H9 (cell line): ENCODE measurements around the gene FAM53B. TPM values are rescaled to one million over a fixed set of nuclear protein-coding genes. Genes with fewer than 3 reads are reported as not detected.

ENCODE experiments used
- DNase-seq: peaks from one replicate; pipeline ENCODE4 v3.0.0-alpha.2; 2017
- H2AFZ ChIP-seq: one replicate; pipeline ENCODE4 v1.6.1; 2013; ENCODE audit warnings: mild to moderate bottlenecking, low read length, control low read depth, moderate library complexity
- H2AK5ac ChIP-seq: 2 replicates; pipeline ENCODE4 v1.6.1; 2013; ENCODE audit warnings: low read length, control low read depth, mixed read lengths; ENCODE audit not compliant: insufficient read length
- H2BK120ac ChIP-seq: one replicate; pipeline ENCODE4 v1.6.1; 2013; ENCODE audit warnings: low read depth, mild to moderate bottlenecking, low read length, control low read depth, inconsistent platforms; ENCODE audit not compliant: poor library complexity, severe bottlenecking
- H2BK12ac ChIP-seq: 2 replicates; pipeline ENCODE4 v1.6.1; 2013; ENCODE audit warnings: low read length, control low read depth, mixed read lengths, low read depth; ENCODE audit not compliant: insufficient read length
- H2BK15ac ChIP-seq: 2 replicates; pipeline ENCODE4 v1.6.1; 2013; ENCODE audit warnings: low read depth, low read length, control low read depth
- H2BK20ac ChIP-seq: one replicate; pipeline ENCODE4 v1.6.1; 2013; ENCODE audit warnings: low read depth, mild to moderate bottlenecking, low read length, control low read depth, inconsistent platforms; ENCODE audit not compliant: poor library complexity, severe bottlenecking
- H2BK5ac ChIP-seq: 2 replicates; pipeline ENCODE4 v1.6.1; 2013; ENCODE audit warnings: low read length, control low read depth, mixed read lengths; ENCODE audit not compliant: insufficient read length
- H3K14ac ChIP-seq: 2 replicates; pipeline ENCODE4 v1.6.1; 2013; ENCODE audit warnings: low read length, control low read depth; ENCODE audit not compliant: insufficient read depth
- H3K18ac ChIP-seq: 2 replicates; pipeline ENCODE4 v1.6.1; 2013; ENCODE audit warnings: low read depth, mild to moderate bottlenecking, mixed read lengths, low read length, control low read depth; ENCODE audit not compliant: insufficient read length
- H3K23ac ChIP-seq: 2 replicates; pipeline ENCODE4 v1.6.1; 2013; ENCODE audit warnings: low read length, control low read depth, mixed read lengths, low read depth; ENCODE audit not compliant: insufficient read length
- H3K23me2 ChIP-seq: 2 replicates; pipeline ENCODE4 v1.6.1; 2013; ENCODE audit warnings: low read depth, mild to moderate bottlenecking, mixed read lengths, low read length, control low read depth; ENCODE audit not compliant: insufficient read length, poor library complexity, severe bottlenecking
- H3K27ac ChIP-seq: 2 replicates; pipeline ENCODE4 v1.5.1; 2013; ENCODE audit warnings: low read length, control low read depth, mixed read lengths, low read depth; ENCODE audit not compliant: insufficient read length
- H3K27me3 ChIP-seq: 2 replicates; pipeline ENCODE4 v1.6.1; 2013; ENCODE audit warnings: low read length, control low read depth, inconsistent platforms; ENCODE audit not compliant: insufficient read depth
- H3K4ac ChIP-seq: 2 replicates; pipeline ENCODE4 v1.6.1; 2013; ENCODE audit warnings: low read depth, mild to moderate bottlenecking, control low read depth, inconsistent platforms, low read length, moderate library complexity
- H3K4me1 ChIP-seq: 2 replicates; pipeline ENCODE4 v1.6.1; 2013; ENCODE audit warnings: low read length, control low read depth, inconsistent platforms; ENCODE audit not compliant: insufficient read depth
- H3K4me2 ChIP-seq: 2 replicates; pipeline ENCODE4 v1.6.1; 2013; ENCODE audit warnings: low read length, control low read depth, mixed read lengths; ENCODE audit not compliant: insufficient read length, insufficient read depth
- H3K56ac ChIP-seq: 2 replicates; pipeline ENCODE4 v1.6.1; 2013; ENCODE audit warnings: low read depth, mild to moderate bottlenecking, mixed read lengths, low read length, control low read depth; ENCODE audit not compliant: insufficient read length
- H3K79me1 ChIP-seq: 2 replicates; pipeline ENCODE4 v1.6.1; 2013; ENCODE audit warnings: low read depth, mild to moderate bottlenecking, moderate library complexity, low read length, control low read depth, inconsistent platforms; ENCODE audit not compliant: insufficient read depth, poor library complexity, severe bottlenecking
- H3K79me2 ChIP-seq: 2 replicates; pipeline ENCODE4 v1.6.1; 2013; ENCODE audit warnings: low read length, control low read depth, inconsistent platforms; ENCODE audit not compliant: insufficient read depth
- H3K9ac ChIP-seq: 2 replicates; pipeline ENCODE4 v1.6.1; 2013; ENCODE audit warnings: low read length, control low read depth, mixed read lengths; ENCODE audit not compliant: insufficient read length; ENCODE audit errors: extremely low read depth
- H3K9me3 ChIP-seq: one replicate; pipeline ENCODE4 v1.6.1; 2013; ENCODE audit warnings: low read depth, low read length, inconsistent platforms; ENCODE audit not compliant: control insufficient read depth
- H3T11ph ChIP-seq: one replicate; pipeline ENCODE4 v1.6.1; 2013; ENCODE audit warnings: mild to moderate bottlenecking, low read length, control low read depth, inconsistent platforms
- H4K20me1 ChIP-seq: one replicate; pipeline ENCODE4 v1.6.1; 2013; ENCODE audit not compliant: control insufficient read depth, insufficient read length, insufficient read depth
- H4K5ac ChIP-seq: 2 replicates; pipeline ENCODE4 v1.6.1; 2013; ENCODE audit warnings: low read depth, mild to moderate bottlenecking, mixed read lengths, low read length, control low read depth; ENCODE audit not compliant: insufficient read length
- H4K8ac ChIP-seq: replicated peaks from 2 replicates; pipeline ENCODE4 v1.6.1; 2013; ENCODE audit warnings: low read length, control low read depth, mixed read lengths, low read depth; ENCODE audit not compliant: insufficient read length
- H4K91ac ChIP-seq: 2 replicates; pipeline ENCODE4 v1.6.1; 2013; ENCODE audit warnings: low read depth, mild to moderate bottlenecking, moderate library complexity, mixed read lengths, low read length, control low read depth; ENCODE audit not compliant: insufficient read length
- H3K27ac Mint-ChIP-seq, 3 experiments: 2 replicates in 2 of 3; 3 replicates in 1 of 3; pipeline ENCODE4 v1.8.0; 2020 to 2021; ENCODE audit warnings: mixed read lengths in 3 of 3, mild to moderate bottlenecking in 1 of 3, moderate library complexity in 1 of 3
- H3K27me3 Mint-ChIP-seq: 2 replicates; pipeline ENCODE4 v1.8.0; 2021; ENCODE audit warnings: low read depth, mild to moderate bottlenecking, moderate library complexity, mixed read lengths
- H3K36me3 Mint-ChIP-seq, 3 experiments: 2 replicates in 2 of 3; 3 replicates in 1 of 3; pipeline ENCODE4 v1.8.0; 2020 to 2021; ENCODE audit warnings: low read depth in 3 of 3, mixed read lengths in 3 of 3; ENCODE audit not compliant: insufficient read depth in 1 of 3
- H3K4me1 Mint-ChIP-seq, 2 experiments: 2 replicates each; pipeline ENCODE4 v1.8.0; 2020; ENCODE audit warnings: mixed read lengths in 2 of 2
- H3K4me3 Mint-ChIP-seq, 2 experiments: 2 replicates in 1 of 2; 3 replicates in 1 of 2; pipeline ENCODE4 v1.8.0; 2020 to 2021; ENCODE audit warnings: mild to moderate bottlenecking in 2 of 2, mixed read lengths in 2 of 2, moderate library complexity in 1 of 2
- H3K9me3 Mint-ChIP-seq, 2 experiments: 2 replicates in 1 of 2; 3 replicates in 1 of 2; pipeline ENCODE4 v1.8.0; 2020; ENCODE audit warnings: mild to moderate bottlenecking in 2 of 2, mixed read lengths in 2 of 2, moderate library complexity in 1 of 2
- CTCF ChIP-seq: fragments of 200-600 bp; sonication (generic); conservative IDR thresholded peaks from 3 replicates; pipeline ENCODE4 v1.8.0; 2021; ENCODE audit warnings: antibody characterized with exemption, mild to moderate bottlenecking
- WGBS: extraction: QIAGEN DNeasy Blood & Tissue Kit; methylation state at CpG from one replicate; pipeline ENCODE4 v1.1.7; 2013; ENCODE audit warnings: missing lambda C conversion rate, low lambda C conversion rate, mixed read lengths; ENCODE audit not compliant: insufficient read length; ENCODE audit errors: extremely low coverage; 5-methylcytosine and 5-hydroxymethylcytosine counted together
- total RNA-seq: library from RNA; stranded (reverse); gene quantifications from 2 replicates; pipeline ENCODE4 v1.2.1, GENCODE V29; 2021

The FAM53B gene
- total RNA-seq, 1 experiment from 2014 or later: 11.5 TPM

- Mint-ChIP-seq H3K36me3 (peaks cover 0 to 3% (median 2%) of the 10 kb centered on the region in 3 experiments; a peak in 2 of 7 replicates), H3K27ac (peak overlapping the region; percentile 42 to 93 (median 89); a peak in 6 of 7 replicates)
These were observed 93.3 kb downstream of the FAM53B start for GRCh38 chr10:124650820-124651401.

More at GRCh38 chr10:124650820-124651401, 93.3 kb downstream of the FAM53B start:
- H3K4me3 Mint-ChIP-seq: no peak overlapping the region
- Histone ChIP-seq H3K79me1 (no peaks in the 10 kb centered on the region), H3K4me2 (no peak overlapping the region), H3K4ac (no peak overlapping the region), H2BK15ac (no peak overlapping the region), H3T11ph (no peak overlapping the region), H3K14ac (peak overlapping the region; percentile 50; the same call in 1 of the 2 replicates), H2BK120ac (no peak overlapping the region), H4K8ac (no peak overlapping the region), H2BK12ac (no peak overlapping the region), H2BK5ac (no peak overlapping the region), H3K23ac (no peak overlapping the region), H3K79me2 (no peaks in the 10 kb centered on the region), H3K27ac (no peak overlapping the region), H2AK5ac (no peak overlapping the region), H3K9ac (no peak overlapping the region), H4K20me1 (peaks cover 2% of the 10 kb centered on the region), H3K56ac (no peak overlapping the region), H3K9me3 (no peaks in the 10 kb centered on the region), H3K4me1 (peaks cover 6% of the 10 kb centered on the region; the same call in 1 of the 2 replicates), H4K5ac (no peak overlapping the region), H3K27me3 (no peaks in the 10 kb centered on the region), H3K23me2 (no peaks in the 10 kb centered on the region), H2BK20ac (no peak overlapping the region), H2AFZ (no peak overlapping the region), H3K18ac (peak overlapping the region; percentile 6), H4K91ac (no peak overlapping the region)
- H3K27me3 Mint-ChIP-seq: no peaks in the 10 kb centered on the region
- no peaks in the 10 kb centered on the region for H3K9me3 Mint-ChIP-seq
- DNase-seq: no peak
- TF ChIP-seq CTCF: no peak
- WGBS: no CpG with 5 or more reads among the region's 13 CpGs
- H3K4me1 Mint-ChIP-seq: peaks cover 44 to 51% of the 10 kb centered on the region in 2 experiments
